GM20000 (cell line): ENCODE measurements around the gene TOR4A.
A peak's percentile ranks its signal among the peaks of the same experiment; 100 is the strongest.

Source experiments
- DNase-seq: peaks from one replicate; pipeline ENCODE4 v3.0.0; 2012; ENCODE audit warnings: low spot score
- TF ChIP-seq, protein P1 (sequence below): IDR thresholded peaks from 2 replicates; pipeline ENCODE4 v1.5.1; 2012; ENCODE audit warnings: mild to moderate bottlenecking, control low read depth; ENCODE audit errors: extremely low read depth, missing control alignments

TOR4A gene

DNA sequence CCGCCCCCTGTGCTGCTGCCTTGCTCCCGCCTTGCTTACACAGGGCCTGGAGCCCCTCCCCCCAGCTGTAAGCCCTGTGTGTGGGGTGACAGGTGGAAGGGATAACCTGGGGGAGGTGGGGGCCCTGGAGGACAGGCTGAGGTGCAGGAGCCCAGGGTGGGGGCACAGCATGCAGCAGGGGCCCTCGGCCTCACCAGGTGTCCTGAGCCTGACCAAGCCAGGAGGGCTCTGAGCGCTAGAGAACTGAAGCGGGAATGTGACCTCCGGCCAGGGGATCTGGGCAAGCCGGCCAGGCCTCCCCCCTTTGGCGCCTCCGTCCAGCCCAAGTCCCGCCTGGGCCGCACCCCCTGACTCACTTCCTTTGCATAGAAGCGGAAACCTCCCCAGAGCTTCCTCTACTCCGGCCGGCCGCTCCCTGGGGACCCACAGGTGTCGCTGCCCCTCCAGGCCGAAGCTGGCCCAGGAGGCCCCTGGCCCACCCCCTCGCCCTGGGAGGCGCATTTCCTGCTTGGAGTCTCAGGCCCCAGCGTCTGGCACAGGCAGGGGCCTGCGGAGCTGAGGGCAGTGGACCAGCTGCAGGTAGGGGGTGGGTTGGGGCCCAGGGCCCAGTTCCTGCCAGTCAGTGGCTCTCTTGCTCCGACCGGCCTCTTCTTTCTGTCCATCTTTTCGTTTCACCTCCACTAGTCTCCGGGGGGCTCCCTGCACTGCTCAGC is at the start of gene TOR4A:
Gene TOR4A, plus strand, starts transcription at position 398 of the 713 bp plus-strand sequence. CDS start 964 bp downstream, outside the sequence.
- DNase-seq: peak; percentile 96
- TF ChIP-seq, protein P1, sequence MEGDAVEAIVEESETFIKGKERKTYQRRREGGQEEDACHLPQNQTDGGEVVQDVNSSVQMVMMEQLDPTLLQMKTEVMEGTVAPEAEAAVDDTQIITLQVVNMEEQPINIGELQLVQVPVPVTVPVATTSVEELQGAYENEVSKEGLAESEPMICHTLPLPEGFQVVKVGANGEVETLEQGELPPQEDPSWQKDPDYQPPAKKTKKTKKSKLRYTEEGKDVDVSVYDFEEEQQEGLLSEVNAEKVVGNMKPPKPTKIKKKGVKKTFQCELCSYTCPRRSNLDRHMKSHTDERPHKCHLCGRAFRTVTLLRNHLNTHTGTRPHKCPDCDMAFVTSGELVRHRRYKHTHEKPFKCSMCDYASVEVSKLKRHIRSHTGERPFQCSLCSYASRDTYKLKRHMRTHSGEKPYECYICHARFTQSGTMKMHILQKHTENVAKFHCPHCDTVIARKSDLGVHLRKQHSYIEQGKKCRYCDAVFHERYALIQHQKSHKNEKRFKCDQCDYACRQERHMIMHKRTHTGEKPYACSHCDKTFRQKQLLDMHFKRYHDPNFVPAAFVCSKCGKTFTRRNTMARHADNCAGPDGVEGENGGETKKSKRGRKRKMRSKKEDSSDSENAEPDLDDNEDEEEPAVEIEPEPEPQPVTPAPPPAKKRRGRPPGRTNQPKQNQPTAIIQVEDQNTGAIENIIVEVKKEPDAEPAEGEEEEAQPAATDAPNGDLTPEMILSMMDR: peak; percentile 4

GRCh38 chr9:137227853-137228505 is 49.5 kb upstream of the TOR4A start:
- no peak for DNase-seq
- TF ChIP-seq, protein P1: no peak

DNA sequence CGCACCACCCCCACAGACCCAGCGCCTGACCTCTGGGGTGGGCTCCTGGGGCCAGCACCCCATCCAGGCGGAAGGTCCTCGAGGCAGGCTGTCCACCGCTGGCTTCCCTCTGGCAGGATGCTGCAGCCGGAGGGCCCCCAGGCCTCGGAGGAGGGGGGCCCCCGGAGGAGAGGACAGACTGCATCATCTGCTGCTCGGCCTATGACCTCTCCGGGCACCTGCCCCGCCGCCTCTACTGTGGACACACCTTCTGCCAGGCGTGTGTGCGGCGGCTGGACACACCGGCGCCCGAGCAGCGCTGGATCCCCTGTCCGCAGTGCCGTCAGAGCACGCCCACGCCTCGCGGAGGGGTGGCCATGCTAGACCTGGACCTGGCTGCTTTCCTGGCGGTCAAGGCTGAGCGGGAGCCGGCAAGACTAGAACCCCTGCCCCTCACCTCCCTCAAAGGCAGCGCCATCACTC is 49.0 kb upstream of the TOR4A start:
- TF ChIP-seq, protein P1: no peak
- no peak for DNase-seq

DNA sequence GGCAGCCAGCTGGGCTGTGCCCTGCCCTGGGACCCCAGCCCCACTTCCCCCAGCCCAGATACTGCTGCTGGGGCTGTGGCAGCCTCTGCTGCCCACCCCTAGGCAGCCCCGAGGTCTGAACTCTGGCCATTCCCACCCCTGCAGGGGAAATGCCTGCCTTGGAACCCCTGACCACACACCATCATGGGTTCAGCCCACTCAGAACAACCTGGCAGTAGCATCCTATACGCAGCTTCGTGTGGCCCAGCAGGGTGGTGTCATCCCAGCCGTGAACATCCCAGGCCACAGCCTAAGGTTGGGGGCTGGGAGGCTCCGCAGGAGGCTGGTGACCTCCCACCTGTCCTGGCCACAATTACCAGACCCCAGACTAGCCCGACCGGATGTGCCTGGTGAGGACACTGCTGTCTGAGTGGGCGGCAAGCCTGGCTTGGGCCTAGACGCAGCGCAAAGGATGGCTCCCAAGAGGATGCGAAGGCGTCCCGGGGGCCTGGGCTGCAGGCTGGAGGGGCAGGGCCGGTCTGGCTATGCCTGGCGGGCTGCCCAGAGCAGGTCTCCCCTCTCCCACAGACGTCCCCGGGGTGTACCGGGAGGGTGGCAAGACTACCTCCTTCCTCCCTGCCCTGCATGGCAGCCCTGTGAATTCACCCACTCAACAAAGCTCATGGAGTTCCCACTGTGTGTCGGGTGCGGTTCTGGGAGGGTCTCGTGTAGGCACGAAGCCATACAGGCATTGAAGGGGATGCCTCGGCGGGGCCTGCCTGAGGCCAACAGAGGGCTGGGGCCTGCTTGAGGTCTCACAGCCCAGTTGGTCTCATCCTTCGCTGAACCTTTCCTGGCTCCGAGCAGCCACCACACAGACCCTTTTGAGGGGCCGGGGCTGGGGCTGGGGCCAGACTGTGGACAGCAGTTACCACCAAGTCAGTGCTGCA is 48.3 kb upstream of the TOR4A start:
- no peak for DNase-seq
- TF ChIP-seq, protein P1: no peak

DNA sequence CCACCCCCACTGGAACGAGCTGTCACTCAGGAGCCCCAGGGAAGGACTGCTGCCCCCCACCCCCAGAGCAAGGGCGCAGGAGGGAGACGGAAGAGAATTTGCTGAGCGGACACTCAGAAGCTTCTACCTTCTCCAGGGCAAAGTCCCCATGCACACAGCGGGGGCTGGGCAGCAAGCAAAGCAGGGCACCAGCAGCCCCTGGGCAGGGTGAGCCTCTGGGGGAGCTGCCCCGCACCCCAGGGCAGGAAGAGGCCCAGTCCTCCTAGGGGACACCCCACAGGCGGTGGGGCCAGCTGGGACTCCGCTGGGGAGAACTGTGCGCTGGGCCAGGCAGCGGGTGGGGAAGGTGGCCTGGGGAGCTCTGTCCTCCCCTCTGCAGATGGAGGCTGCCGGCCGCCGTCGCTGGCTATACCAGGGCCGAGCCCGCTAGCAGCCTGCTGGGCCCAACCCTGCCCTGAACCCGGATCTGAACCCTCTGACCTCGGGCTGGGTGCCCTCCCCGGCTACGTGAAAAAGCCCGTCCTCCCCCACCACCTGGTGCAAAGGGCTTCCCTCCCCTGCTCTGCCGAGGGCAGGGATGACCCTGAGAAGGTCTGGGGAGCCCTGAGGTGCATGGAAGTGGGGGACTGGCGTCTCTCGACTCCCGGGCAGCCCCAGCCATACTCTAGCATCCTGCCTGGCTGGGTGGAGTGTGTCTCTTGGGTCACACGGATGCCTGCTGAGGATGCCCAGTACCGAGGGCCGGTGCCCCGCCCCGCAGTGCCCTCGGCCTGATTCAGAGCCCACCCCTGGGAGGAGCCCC is 47.4 kb upstream of the TOR4A start:
- TF ChIP-seq, protein P1: no peak
- DNase-seq: no peak

DNA sequence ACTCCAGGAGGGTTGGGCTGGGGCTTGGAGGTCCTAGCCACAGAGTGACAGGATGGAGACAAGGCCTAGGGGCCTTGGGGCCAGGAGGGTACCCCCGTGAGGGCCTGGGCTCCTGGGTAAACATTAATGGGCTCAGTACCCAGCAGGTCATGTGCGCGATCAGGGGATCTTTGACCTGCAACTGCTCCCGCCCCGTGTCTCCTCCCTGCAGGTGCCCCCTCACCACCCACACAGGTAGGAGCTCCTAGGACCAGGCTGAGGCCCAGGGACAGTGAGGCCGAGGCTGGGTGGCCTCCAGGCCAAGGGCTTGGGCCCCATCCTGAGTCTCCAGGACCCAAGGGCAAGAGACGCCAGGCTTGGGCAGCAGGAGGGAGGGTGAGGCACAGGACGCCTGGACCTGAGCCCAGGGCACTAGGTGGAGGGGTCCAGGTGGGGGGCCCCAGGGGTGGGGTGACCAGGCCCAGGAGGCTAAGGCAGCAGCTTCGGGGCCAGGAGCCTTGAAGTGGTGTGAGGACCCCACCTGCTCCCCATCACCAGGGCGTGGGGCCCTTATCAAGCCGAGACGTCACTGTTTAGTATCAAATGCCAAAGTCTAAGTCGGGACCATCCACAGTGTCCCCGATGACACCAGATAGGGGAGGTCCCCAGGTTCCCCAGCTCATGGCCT is 46.7 kb upstream of the TOR4A start, which contains the start of gene SLC34A3:
Gene SLC34A3, plus strand, starts transcription at position 197 of the 667 bp plus-strand sequence. CDS start 802 bp downstream, outside the sequence.
- no peak for DNase-seq
- TF ChIP-seq, protein P1: no peak
